Duodenal mucosa (tissue), 2 donors: ENCODE measurements around the gene BTBD9.

ENCODE experiments used
- H3K27ac ChIP-seq: one replicate; pipeline ENCODE4 v1.7.0; 2013; ENCODE audit warnings: low read depth, low read length
- H3K27me3 ChIP-seq, 2 donors: one replicate each; pipeline ENCODE4 v1.7.0; 2013; ENCODE audit warnings: low read length in 2 of 2, control low read depth in 1 of 2; ENCODE audit not compliant: insufficient read depth in 2 of 2, control insufficient read depth in 1 of 2
- H3K36me3 ChIP-seq, 2 donors: one replicate each; pipeline ENCODE4 v1.7.0; 2013; ENCODE audit warnings: low read length in 2 of 2, control low read depth in 1 of 2; ENCODE audit not compliant: insufficient read depth in 2 of 2, control insufficient read depth in 1 of 2
- H3K4me1 ChIP-seq, 2 donors: one replicate each; pipeline ENCODE4 v1.7.0; 2013; ENCODE audit warnings: low read length in 2 of 2, control low read depth in 1 of 2; ENCODE audit not compliant: insufficient read depth in 2 of 2, control insufficient read depth in 1 of 2
- H3K4me3 ChIP-seq, 2 donors: one replicate each; pipeline ENCODE4 v1.7.0; 2013; ENCODE audit warnings: low read length in 2 of 2, low read depth in 1 of 2
- H3K9ac ChIP-seq, 2 donors: one replicate each; pipeline ENCODE4 v1.7.0; 2013; ENCODE audit warnings: low read length in 2 of 2, low read depth in 1 of 2
- H3K9me3 ChIP-seq, 2 donors: one replicate each; pipeline ENCODE4 v1.7.0; 2013; ENCODE audit warnings: low read length in 2 of 2, control low read depth in 1 of 2; ENCODE audit not compliant: control insufficient read depth in 1 of 2

The BTBD9 gene

GRCh38 chr6:38583523-38583922 lies 56.2 kb downstream of the BTBD9 start:
- Histone ChIP-seq H3K27ac (no peak overlapping the region), H3K36me3 (peaks cover 0 to 8% of the 10 kb centered on the region in 2 donors), H3K4me1 (no peaks in the 10 kb centered on the region), H3K9me3 (no peaks in the 10 kb centered on the region), H3K9ac (no peak overlapping the region), H3K27me3 (no peaks in the 10 kb centered on the region), H3K4me3 (no peak overlapping the region)

- H3K9ac ChIP-seq, result no peak overlapping the region
- H3K27me3 ChIP-seq, result no peaks in the 10 kb centered on the region
- H3K36me3 ChIP-seq, result peaks cover 0 to 16% of the 10 kb centered on the region in 2 donors
- H3K4me1 ChIP-seq, result no peaks in the 10 kb centered on the region
- H3K27ac ChIP-seq, result no peak overlapping the region
- no peaks in the 10 kb centered on the region for H3K9me3 ChIP-seq
- H3K4me3 ChIP-seq, result no peak overlapping the region
These were observed 59.7 kb downstream of the BTBD9 start for GRCh38 chr6:38580030-38580429.

- no peaks in the 10 kb centered on the region for H3K9me3 ChIP-seq
- H3K4me1 ChIP-seq, result no peaks in the 10 kb centered on the region
- H3K27ac ChIP-seq, result no peak overlapping the region
- no peaks in the 10 kb centered on the region for H3K27me3 ChIP-seq
- H3K4me3 ChIP-seq, result no peak overlapping the region
- peaks cover 0 to 20% of the 10 kb centered on the region in 2 donors for H3K36me3 ChIP-seq
- H3K9ac ChIP-seq, result no peak overlapping the region
These were observed 60.6 kb downstream of the BTBD9 start for GRCh38 chr6:38579010-38579628.

GRCh38 chr6:38578075-38578474 lies 61.7 kb downstream of the BTBD9 start:
- H3K27me3 ChIP-seq, result no peaks in the 10 kb centered on the region
- no peaks in the 10 kb centered on the region for H3K4me1 ChIP-seq
- no peak overlapping the region for H3K4me3 ChIP-seq
- H3K9me3 ChIP-seq, result no peaks in the 10 kb centered on the region
- H3K9ac ChIP-seq, result no peak overlapping the region
- H3K36me3 ChIP-seq, result peaks cover 0 to 20% of the 10 kb centered on the region in 2 donors
- no peak overlapping the region for H3K27ac ChIP-seq

- no peaks in the 10 kb centered on the region for H3K27me3 ChIP-seq
- H3K36me3 ChIP-seq, result peaks cover 0 to 20% of the 10 kb centered on the region in 2 donors
- no peak overlapping the region for H3K27ac ChIP-seq
- no peak overlapping the region for H3K4me3 ChIP-seq
- H3K9ac ChIP-seq, result no peak overlapping the region
- H3K9me3 ChIP-seq, result no peaks in the 10 kb centered on the region
- no peaks in the 10 kb centered on the region for H3K4me1 ChIP-seq
These were observed 62.2 kb downstream of the BTBD9 start for GRCh38 chr6:38577492-38577891.

GRCh38 chr6:38573801-38574395 lies 65.8 kb downstream of the BTBD9 start:
- no peaks in the 10 kb centered on the region for H3K27me3 ChIP-seq

GRCh38 chr6:38572186-38572813 lies 67.4 kb downstream of the BTBD9 start:
- H3K4me1 ChIP-seq, result no peaks in the 10 kb centered on the region
- no peaks in the 10 kb centered on the region for H3K9me3 ChIP-seq
- no peak overlapping the region for H3K4me3 ChIP-seq
- H3K27me3 ChIP-seq, result no peaks in the 10 kb centered on the region
- H3K27ac ChIP-seq, result no peak overlapping the region
- peaks cover 0 to 11% of the 10 kb centered on the region in 2 donors for H3K36me3 ChIP-seq
- no peak overlapping the region for H3K9ac ChIP-seq

More at GRCh38 chr6:38573801-38574395, 65.8 kb downstream of the BTBD9 start:
- Histone ChIP-seq H3K9ac (no peak overlapping the region), H3K9me3 (no peaks in the 10 kb centered on the region), H3K4me3 (no peak overlapping the region), H3K4me1 (no peaks in the 10 kb centered on the region), H3K27ac (no peak overlapping the region), H3K36me3 (peaks cover 0 to 12% of the 10 kb centered on the region in 2 donors)

GRCh38 chr6:38571721-38572120 lies 68.0 kb downstream of the BTBD9 start:
- Histone ChIP-seq H3K27me3 (no peaks in the 10 kb centered on the region), H3K9ac (no peak overlapping the region), H3K9me3 (no peaks in the 10 kb centered on the region), H3K36me3 (peaks cover 0 to 8% of the 10 kb centered on the region in 2 donors), H3K27ac (no peak overlapping the region), H3K4me1 (no peaks in the 10 kb centered on the region), H3K4me3 (no peak overlapping the region)

GRCh38 chr6:38570750-38571149 lies 69.0 kb downstream of the BTBD9 start:
- Histone ChIP-seq H3K9me3 (no peaks in the 10 kb centered on the region), H3K27ac (no peak overlapping the region), H3K36me3 (peaks cover 0 to 4% of the 10 kb centered on the region in 2 donors), H3K4me3 (no peak overlapping the region), H3K27me3 (no peaks in the 10 kb centered on the region), H3K9ac (no peak overlapping the region), H3K4me1 (no peaks in the 10 kb centered on the region)

- H3K27ac ChIP-seq, result no peak overlapping the region
- no peak overlapping the region for H3K4me3 ChIP-seq
- H3K27me3 ChIP-seq, result no peaks in the 10 kb centered on the region
- no peak overlapping the region for H3K9ac ChIP-seq
- no peaks in the 10 kb centered on the region for H3K36me3 ChIP-seq
- H3K9me3 ChIP-seq, result no peaks in the 10 kb centered on the region
- no peaks in the 10 kb centered on the region for H3K4me1 ChIP-seq
These were observed 72.3 kb downstream of the BTBD9 start for GRCh38 chr6:38567436-38567835.
